Hematopoietic multipotent progenitor cell treated with erythropoietin and hydrocortisone succinate and interleukin-3 and kit ligand, for 17 days (in vitro differentiated cells): ENCODE results near the gene PRELID1.
"Not testable (repeated sequence)": the region's sequence is repeated elsewhere in the genome, so short reads cannot be mapped to it uniquely, and the experiment has no call there.

ENCODE experiments used
- DNase-seq: peaks from one replicate; pipeline ENCODE4 v3.0.0-alpha.2; 2015; ENCODE audit warnings: low spot score

Gene PRELID1

GRCh38 chr5:177336603-177337494, 33.2 kb downstream of the PRELID1 start:
- DNase-seq: no peak

- DNase-seq: no peak
Measured at GRCh38 chr5:177338251-177339106, 34.9 kb downstream of the PRELID1 start.

- DNase-seq: no peak
Measured at GRCh38 chr5:177339107-177339638, 35.6 kb downstream of the PRELID1 start.

GRCh38 chr5:177343000-177343399, 39.4 kb downstream of the PRELID1 start:
- not testable (repeated sequence) for DNase-seq

GRCh38 chr5:177343777-177344176, 40.2 kb downstream of the PRELID1 start:
- no peak for DNase-seq

- DNase-seq: no peak
Measured at GRCh38 chr5:177344891-177345290, 41.3 kb downstream of the PRELID1 start.

- no peak for DNase-seq
Measured at GRCh38 chr5:177346820-177347219, 43.2 kb downstream of the PRELID1 start.

- DNase-seq: no peak
Measured at GRCh38 chr5:177347699-177348098, 44.1 kb downstream of the PRELID1 start.

GRCh38 chr5:177349362-177349647, 45.7 kb downstream of the PRELID1 start:
- no peak for DNase-seq

- no peak for DNase-seq
Measured at GRCh38 chr5:177349762-177350161, 46.2 kb downstream of the PRELID1 start.

- DNase-seq: no peak
Measured at GRCh38 chr5:177350776-177351391, 47.3 kb downstream of the PRELID1 start.

- peak; percentile 94 for DNase-seq
Measured at GRCh38 chr5:177351392-177352329, 48.1 kb downstream of the PRELID1 start, which contains the start of gene LMAN2. Gene LMAN2, minus strand, starts transcription at chr5:177351668. Its CDS starts 21 bp downstream, at chr5:177351647.

- no peak for DNase-seq
Measured at GRCh38 chr5:177353093-177353492, 49.5 kb downstream of the PRELID1 start.

- no peak for DNase-seq
Measured at GRCh38 chr5:177354256-177354655, 50.7 kb downstream of the PRELID1 start.

GRCh38 chr5:177354711-177355110, 51.1 kb downstream of the PRELID1 start:
- DNase-seq: no peak

- no peak for DNase-seq
Measured at GRCh38 chr5:177355162-177355867, 51.7 kb downstream of the PRELID1 start.

GRCh38 chr5:177355868-177356168, 52.2 kb downstream of the PRELID1 start:
- no peak for DNase-seq
